HG02798 (cell line): Measurements from ENCODE around the gene HIGD2A.
"Not testable (repeated sequence)": the region's sequence is repeated elsewhere in the genome, so short reads cannot be mapped to it uniquely, and the experiment has no call there.

Experiments
- ATAC-seq: cut with Tn5 transposase; IDR thresholded peaks from one replicate; pipeline ENCODE4 v1.9.1; 2021; ENCODE audit warnings: mild to moderate bottlenecking; ENCODE audit not compliant: unreplicated experiment, poor library complexity

HIGD2A gene

DNA sequence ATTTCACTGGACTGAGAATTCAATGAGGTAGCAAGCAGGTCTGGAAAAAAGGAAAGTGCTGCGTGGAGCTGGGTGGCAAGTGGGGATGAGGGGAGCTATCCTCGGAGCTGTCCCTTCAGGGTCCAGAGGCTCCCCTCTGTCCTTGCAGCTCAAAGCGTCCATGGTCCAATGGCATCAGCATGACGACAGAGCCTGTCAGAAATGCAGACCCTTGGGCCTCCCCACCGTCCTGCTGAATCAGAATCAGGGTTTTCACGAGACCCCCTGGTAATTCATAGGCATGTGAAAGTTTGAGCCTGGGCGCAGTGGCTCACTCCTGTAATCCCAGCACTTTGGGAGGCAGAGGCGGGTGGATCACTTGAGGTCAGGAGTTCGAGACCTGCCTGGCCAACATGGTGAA is 5.5 kb downstream of the HIGD2A start:
- no peak for ATAC-seq

DNA sequence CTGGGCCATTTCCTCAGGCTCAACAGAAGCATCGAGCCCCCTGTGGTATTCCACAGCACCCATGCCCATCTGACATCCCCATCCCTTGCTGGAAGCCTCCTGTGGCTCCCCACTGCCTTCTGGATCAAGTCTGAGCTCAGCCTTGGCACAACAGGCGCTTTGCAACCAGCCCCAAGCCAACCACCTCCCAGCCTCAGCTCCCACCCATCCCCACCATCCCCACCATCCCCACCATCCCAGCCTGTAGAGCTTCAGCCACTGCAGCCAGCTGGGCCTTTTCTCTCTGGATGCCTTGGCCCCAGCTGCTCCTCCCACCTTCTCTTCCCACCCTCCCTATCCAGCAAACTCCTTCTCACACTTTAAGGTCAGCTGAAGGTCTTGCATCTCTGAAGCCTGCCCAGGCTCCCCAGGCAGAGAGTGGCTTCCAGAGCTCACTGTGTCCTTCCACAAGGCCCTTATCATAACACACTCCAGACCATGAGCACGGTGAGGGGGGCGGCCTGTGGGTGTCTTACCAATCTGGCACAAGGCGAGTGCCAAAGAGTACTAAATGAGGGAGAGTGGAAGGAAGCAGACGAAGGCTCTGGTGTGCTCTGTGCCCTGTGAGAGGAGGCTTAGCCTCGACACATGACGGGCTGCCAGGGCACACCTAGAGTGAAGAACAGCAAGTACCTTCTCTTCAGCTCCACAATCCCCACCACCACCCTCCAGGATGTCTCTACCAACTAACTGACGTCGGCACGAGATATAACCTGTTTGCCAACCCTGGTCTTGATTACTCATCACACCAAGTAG is 6.5 kb downstream of the HIGD2A start:
- no peak for ATAC-seq

DNA sequence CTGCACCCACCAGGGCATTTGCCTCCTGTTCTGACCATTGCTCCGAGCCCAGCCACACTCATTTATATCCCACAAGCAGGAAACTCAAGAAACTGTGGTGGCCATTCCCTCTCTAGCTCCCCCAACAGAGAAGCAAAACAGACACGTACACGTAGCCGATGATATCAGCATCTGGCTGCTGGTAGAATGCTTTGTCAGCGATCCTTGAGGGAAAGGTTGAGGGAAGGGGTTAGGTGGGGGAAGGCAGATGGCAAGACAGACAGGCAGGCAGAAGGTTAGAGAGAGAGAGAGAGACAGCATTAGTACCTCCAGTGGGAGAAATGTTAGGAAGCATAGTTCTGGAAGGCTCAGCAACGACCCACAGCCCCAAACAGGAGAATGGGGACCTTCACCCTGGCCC is 7.8 kb downstream of the HIGD2A start:
- ATAC-seq = no peak

DNA sequence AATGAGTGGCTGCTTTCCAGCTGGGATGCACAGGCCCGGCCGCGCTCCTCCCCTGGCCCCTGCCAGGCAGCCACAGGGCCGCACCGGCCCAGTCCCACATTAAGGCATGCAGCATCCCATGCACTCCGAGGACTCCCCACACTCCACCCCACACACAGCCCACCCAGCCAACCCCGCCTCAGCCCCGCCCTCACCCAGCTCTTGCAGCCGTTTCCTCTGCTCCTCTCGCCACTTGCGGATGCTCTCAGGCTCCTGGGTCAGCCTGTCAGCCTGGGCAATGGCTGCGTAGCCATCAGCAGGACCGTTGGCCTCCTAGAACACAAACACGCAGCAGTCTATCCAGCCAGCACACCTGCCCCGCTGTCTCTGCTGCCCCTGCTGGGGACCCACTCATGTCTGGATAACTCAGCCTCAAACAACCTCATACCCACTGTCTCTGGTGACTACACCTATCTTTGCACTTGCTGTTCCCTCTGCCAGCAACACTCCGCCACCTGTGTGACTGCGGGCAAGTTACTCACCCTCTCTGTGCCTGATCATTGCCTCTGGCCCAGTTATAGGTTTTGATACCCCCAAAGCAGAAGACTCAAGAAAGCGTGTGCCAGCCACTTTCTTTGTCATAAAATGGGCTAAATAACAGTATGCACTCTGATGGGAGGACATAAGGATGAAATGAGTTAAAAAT is 9.3 kb downstream of the HIGD2A start:
- no peak for ATAC-seq

DNA sequence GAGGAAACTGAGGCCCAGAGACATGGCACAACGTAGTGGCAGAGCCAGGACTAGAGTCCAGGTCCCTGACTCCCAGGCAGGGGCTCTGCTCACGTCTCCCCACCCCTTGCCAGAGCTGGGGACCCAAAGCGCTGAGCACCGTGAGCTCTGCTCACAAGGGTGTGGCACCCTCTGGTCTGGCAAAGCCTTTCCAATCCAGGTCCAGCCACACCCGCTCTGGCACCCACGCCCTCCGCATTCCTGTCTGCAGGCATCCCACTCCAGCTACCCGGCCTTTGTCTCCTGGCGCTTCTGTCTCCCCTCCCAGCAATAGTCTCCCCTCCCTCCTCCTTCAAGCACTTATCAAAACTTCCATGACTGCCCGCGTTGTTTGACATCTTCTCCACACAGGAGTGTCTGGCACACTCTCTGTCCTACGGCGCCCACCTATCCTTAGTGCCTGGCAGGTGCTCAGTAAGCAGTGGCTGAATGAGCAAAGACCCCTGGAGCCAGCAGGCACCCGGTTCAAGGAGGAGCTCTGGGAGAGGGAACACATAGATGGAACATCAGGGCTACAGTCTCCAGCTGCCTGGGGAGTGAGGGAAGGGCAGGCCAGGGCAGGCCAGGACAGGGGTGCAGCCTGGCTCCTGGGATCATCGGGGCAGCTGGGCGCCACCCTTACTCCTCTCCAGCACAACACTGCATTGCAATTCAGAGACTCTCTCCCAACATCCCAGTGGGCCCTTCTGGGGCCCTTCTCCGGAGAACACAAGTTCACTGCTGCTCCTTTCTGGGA is 12.0 kb downstream of the HIGD2A start:
- no peak for ATAC-seq

DNA sequence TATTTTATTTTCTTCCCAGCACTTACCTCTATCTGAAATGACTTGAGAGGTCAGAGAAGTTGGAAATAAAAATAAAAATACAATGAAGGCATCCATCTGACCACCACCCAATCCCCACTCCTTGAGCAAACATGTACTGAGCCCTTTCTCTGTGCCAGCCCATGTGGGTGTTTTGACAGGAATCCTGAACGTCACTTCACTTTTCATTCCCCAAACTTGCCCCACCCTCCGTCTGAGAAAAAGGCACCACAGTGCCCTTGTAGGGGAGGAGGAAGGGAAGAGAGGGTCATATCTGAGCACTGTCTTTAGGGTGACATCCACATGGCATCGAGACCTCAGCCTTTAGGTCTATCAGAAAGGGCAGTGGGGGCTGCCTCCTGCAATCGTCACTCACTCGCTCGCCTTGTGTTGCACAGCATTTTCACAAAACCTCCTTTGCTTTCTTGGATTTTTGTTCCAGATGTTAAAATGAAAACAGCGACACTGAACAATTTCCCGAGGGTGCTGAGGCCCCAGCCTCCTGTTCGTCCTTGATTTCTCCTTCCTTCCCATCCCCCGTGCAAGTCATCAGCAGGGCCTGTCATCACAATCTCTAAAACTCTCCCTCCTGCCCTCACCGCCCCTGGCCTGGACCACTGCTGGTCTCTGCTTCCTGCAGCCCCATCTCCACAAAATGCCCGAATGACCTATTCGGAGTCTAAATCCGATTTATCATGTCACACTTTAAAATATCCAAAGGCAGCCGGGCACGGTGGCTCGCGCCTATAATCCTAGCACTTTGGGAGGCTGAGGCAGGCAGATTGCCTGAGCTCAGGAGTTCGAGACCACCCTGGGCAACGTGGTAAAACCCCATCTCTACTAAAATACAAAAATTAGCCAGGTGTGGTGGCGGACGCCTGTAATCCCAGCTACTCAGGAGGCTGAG is 13.0 kb downstream of the HIGD2A start:
- ATAC-seq = no peak

DNA sequence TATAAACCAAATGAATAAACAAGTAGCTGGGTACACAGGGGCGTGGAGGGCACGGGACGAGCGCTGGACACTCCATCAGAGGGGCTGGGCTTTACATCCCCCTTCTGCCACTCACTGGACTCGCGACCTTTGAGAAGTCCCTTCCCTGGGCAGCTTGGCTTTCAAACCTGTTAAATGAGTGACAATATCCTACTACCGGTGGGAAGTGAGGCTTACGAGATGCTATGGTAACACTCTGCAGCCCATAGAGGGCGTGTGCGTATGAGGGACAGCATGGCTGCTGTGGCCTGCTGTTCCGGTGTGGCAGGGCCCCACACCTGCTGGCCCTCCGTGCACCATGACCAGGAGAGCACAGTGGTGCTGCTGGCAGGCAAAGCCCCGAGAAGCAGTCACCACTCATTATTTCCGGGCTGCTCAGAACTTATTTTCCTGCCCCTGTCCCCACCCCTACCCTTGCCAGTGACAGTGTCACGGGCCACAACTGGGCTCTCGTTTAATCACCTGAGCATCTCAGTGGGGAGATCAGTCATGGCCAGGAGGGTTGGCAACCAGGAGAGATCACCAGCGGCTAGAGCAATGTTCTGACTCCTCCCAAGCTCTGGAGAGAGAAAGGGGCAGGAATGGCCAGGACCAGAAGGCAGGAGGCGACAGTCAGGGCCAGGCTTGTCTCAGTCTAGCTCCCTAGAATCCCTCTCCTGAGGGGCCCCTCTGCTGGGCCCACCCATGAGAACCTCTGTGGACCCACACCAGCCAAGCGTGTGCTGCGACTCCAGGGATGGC is 17.3 kb downstream of the HIGD2A start:
- ATAC-seq = no peak

DNA sequence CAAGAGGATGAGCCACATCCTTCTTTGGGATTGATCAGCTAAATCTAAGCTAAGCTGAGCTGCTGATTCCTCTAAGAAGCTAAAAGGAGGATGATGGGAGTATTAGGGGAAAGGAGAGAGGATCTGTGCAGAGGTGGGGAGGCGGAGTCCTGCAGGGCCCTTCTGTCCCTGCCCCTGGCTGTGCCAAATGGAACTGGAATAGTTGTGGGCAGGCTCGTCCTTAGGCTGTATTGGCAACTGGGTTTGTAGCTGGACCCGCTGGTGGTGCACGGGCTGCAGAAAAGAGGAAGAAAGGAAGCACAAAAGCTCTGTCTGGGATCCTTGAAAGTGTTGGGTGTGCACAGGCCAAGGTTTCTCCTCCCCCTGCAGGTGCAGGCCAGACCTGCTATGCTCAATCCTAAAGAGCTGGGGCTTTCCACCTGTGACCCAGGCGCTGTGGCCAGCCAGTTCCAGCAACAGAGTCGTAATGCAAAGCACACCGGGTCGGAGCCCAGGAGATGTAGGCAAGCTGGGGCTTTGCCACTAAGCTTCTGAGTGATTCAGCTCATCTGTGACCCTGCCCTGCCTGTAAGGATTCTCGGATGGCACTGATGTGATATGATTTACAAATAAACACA is 18.0 kb downstream of the HIGD2A start:
- no peak for ATAC-seq

DNA sequence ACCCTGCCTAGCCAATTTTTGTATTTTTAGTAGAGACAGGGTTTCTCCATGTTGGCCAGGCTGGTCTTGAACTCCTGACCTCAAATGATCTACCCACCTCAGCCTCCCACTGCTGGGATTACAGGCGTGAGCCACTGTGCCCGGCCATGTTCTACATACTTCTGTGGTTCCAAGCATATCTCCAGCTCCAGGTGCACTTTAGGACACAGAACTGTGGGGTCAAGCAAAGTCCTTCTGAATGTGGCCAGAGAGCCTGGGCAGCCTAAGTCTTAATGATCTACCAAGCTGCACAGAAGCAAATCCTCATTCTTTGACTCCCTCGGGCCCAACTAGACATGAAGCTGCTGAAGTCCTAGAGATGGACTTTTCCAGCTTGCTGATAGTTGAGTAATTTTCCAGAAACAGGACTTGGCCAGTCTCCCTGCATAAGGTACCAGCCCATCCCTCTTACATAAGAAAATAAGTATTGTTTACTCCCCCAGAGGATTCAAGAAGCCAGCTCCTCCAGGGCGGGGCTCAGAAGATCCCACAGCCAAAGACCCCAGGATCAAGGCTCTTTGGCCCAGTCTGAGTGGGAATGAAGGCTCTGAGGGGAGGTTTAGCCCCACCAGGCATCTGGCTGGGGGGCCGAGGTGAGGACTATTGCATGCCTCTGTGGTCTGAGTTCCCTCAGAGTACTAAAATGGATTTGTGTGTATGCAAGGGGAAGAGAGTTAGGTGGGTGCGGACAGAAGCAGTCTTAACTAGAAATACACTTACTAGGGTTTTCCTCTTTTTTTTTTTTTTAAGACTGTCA is 19.1 kb downstream of the HIGD2A start:
- no peak for ATAC-seq

DNA sequence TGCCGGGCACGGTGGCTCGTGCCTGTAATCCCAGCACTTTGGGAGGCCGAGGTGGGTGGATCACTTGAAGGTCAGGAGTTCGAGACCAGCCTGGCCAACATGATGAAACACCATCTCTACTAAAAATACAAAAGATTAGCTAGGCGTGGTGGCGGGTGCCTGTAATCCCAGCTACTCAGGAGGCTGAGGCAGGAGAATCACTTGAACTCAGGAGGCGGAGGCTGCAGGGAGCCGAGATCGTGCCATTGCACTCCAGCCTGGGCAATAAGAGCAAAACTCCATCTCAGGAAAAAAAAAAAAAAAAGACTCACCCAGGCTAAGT is 19.7 kb downstream of the HIGD2A start:
- ATAC-seq = not testable (repeated sequence)

- no peak for ATAC-seq
These were observed 20.0 kb downstream of the HIGD2A start for GRCh38 chr5:176408590-176408989.

GRCh38 chr5:176409765-176410164 is 21.2 kb downstream of the HIGD2A start:
- ATAC-seq = no peak

- ATAC-seq = no peak
These were observed 22.1 kb downstream of the HIGD2A start for GRCh38 chr5:176410486-176411180.

DNA sequence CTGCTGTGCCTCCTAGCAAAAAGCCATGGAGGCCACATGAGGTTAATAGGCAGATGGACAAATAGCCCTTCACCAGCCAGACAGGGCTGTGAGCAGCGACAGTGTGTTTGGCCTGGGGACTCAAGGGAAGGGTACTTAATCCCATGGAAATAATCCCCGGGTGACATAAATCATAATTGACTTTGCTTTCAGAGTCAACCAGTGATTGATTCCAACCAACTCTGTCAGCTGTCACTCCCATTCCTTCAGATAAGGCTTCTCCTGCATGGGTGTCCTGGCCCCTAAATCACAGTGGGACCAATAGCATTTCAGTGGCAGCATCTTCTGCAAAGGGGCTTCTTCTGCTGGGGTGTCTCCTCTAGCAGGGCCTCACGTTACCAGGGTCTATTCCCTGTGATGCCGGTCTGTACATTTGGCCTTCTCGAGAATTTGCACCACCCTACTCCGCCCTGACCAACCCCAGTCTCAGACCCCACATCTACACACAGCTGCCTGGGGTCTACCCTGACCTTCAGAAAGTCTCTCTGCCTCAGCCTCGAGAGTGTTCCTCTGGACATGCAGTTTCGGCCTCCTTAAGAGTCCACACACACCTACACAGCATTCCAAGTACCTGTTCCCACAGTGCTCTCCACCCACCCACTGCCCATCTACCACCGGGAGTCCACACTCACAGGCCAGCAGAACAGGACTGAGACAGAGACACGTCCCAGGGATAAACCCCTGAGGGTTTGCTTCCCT is 24.1 kb downstream of the HIGD2A start:
- ATAC-seq = no peak

DNA sequence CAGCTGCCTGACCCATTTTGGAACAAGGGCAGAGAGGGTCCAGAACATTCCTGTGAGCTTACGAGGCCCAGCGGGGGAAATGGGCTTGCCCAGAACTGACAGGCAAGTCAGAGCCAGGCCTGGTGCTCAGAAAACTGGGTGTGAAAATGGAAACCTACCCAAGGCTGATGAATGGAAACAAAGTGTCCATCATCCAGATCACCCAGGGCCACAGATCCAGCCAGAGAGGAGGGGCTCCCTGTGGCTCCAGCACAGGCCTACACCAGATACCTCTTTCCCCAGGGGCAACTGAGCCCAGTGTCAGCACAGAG is 24.7 kb downstream of the HIGD2A start:
- no peak for ATAC-seq

GRCh38 chr5:176413709-176414191 is 25.2 kb downstream of the HIGD2A start:
- ATAC-seq = no peak

DNA sequence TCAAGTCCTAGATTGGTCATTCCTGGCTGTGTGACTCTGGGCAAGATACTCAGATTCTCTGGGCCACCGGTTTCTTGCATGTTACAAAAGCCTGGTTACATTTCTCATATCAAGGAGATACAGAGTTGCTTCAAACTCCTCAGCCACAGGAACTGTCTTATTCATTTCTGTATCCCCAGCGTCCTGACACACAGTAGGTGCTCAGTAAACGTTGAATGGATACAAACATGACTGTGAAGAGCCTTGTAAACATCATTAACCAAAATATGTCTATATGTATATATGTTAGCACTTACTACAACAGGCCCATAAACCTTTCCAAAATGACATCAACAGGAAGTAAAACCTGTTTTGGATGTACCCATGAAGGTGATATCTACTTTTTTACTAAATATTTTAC is 26.2 kb downstream of the HIGD2A start:
- ATAC-seq = no peak
